Hepatocyte (in vitro differentiated cells): Measurements from ENCODE around the gene SIN3B.

Experiments
- EZH2 ChIP-seq: fragments of 200-600 bp; sonication (generic); IDR thresholded peaks from 2 replicates; pipeline ENCODE4 v1.6.1; 2016; ENCODE audit warnings: antibody characterized with exemption, mild to moderate bottlenecking, borderline replicate concordance
- EZH2phosphoT487 ChIP-seq: fragments of 200-600 bp; sonication (generic); IDR thresholded peaks from one replicate; pipeline ENCODE4 v1.6.1; 2018; ENCODE audit warnings: antibody characterized with exemption, mild to moderate bottlenecking, low read depth, moderate library complexity; ENCODE audit not compliant: unreplicated experiment, severe bottlenecking
- TF ChIP-seq, protein P1 (sequence below): fragments of 200-600 bp; sonication (generic); IDR thresholded peaks from 2 replicates; pipeline ENCODE4 v1.5.1; 2016; ENCODE audit warnings: antibody characterized with exemption, mild to moderate bottlenecking; ENCODE audit not compliant: poor library complexity

DNA sequence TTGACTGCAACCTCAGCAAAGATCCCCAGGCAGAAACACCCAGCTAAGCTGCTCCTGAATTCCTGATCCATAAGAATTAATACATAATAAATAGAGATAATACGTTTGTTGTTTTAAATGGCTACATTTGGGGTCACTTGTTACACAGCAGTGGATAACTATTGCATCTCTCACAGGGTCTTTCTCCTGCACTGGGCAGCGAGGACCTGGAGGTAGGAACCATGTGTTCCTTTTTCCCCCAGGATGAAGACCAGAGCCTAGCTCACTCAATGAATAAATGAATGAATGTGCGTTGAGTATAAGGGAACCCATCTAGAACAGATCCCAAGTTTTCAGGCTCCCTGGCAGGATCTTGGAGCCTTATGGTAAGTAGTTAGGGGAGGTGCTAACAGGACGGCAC lies 90.3 kb downstream of the SIN3B start:
- TF ChIP-seq, protein P1, sequence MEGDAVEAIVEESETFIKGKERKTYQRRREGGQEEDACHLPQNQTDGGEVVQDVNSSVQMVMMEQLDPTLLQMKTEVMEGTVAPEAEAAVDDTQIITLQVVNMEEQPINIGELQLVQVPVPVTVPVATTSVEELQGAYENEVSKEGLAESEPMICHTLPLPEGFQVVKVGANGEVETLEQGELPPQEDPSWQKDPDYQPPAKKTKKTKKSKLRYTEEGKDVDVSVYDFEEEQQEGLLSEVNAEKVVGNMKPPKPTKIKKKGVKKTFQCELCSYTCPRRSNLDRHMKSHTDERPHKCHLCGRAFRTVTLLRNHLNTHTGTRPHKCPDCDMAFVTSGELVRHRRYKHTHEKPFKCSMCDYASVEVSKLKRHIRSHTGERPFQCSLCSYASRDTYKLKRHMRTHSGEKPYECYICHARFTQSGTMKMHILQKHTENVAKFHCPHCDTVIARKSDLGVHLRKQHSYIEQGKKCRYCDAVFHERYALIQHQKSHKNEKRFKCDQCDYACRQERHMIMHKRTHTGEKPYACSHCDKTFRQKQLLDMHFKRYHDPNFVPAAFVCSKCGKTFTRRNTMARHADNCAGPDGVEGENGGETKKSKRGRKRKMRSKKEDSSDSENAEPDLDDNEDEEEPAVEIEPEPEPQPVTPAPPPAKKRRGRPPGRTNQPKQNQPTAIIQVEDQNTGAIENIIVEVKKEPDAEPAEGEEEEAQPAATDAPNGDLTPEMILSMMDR = no peak
- no peak for TF ChIP-seq EZH2
- no peak for TF ChIP-seq EZH2phosphoT487
